OCI-LY1 (cell line): ENCODE measurements around the gene DCTN4.

Experiments
- H2AFZ ChIP-seq: fragments of 200-600 bp; sonication (generic), shearing (Covaris generic); 2 replicates; pipeline ENCODE4 v1.6.0; 2014; ENCODE audit warnings: antibody characterized with exemption, mild to moderate bottlenecking, low read length
- H3F3A ChIP-seq: fragments of 200-600 bp; sonication (generic), shearing (Covaris generic); 2 replicates; pipeline ENCODE4 v1.6.0; 2014; ENCODE audit warnings: mild to moderate bottlenecking, antibody characterized with exemption, low read length, moderate library complexity; ENCODE audit not compliant: insufficient read depth
- H3K27ac ChIP-seq: fragments of 200-600 bp; sonication (generic); 2 replicates; pipeline ENCODE4 v1.5.1; 2014; ENCODE audit warnings: low read length, mixed run types, mild to moderate bottlenecking, low read depth; ENCODE audit not compliant: poor library complexity, severe bottlenecking
- H3K27me3 ChIP-seq: fragments of 200-600 bp; sonication (generic); 2 replicates; pipeline ENCODE4 v1.6.0; 2014; ENCODE audit warnings: antibody characterized with exemption, mild to moderate bottlenecking, low read length, moderate library complexity; ENCODE audit not compliant: insufficient read depth
- H3K36me3 ChIP-seq: fragments of 200-600 bp; sonication (generic); 2 replicates; pipeline ENCODE4 v1.6.1; 2014; ENCODE audit warnings: mild to moderate bottlenecking, antibody characterized with exemption, low read length, moderate library complexity, mixed read lengths; ENCODE audit not compliant: insufficient read depth
- H3K4me1 ChIP-seq: fragments of 200-600 bp; sonication (generic); 2 replicates; pipeline ENCODE4 v1.5.1; 2014; ENCODE audit warnings: mild to moderate bottlenecking, low read length, moderate library complexity; ENCODE audit not compliant: insufficient read depth, severe bottlenecking
- H3K4me2 ChIP-seq: fragments of 200-600 bp; sonication (generic), shearing (Covaris generic); 2 replicates; pipeline ENCODE4 v1.6.1; 2014; ENCODE audit warnings: low read length
- H3K4me3 ChIP-seq: fragments of 200-600 bp; sonication (generic); 2 replicates; pipeline ENCODE4 v1.5.1; 2014; ENCODE audit warnings: low read length, low read depth, mild to moderate bottlenecking, mixed read lengths; ENCODE audit not compliant: poor library complexity, severe bottlenecking
- H3K79me2 ChIP-seq: fragments of 200-600 bp; shearing (Covaris generic); 2 replicates; pipeline ENCODE4 v1.6.1; 2016; ENCODE audit warnings: mixed run types, low read length, mixed read lengths; ENCODE audit not compliant: insufficient read depth
- H3K9ac ChIP-seq: fragments of 200-600 bp; sonication (generic), shearing (Covaris generic); 2 replicates; pipeline ENCODE4 v1.6.1; 2014; ENCODE audit warnings: mild to moderate bottlenecking, low read length, mixed read lengths
- H3K9me2 ChIP-seq: fragments of 200-600 bp; sonication (generic), shearing (Covaris generic); 2 replicates; pipeline ENCODE4 v1.6.1; 2014; ENCODE audit warnings: low read depth, mild to moderate bottlenecking, low read length, mixed read lengths
- H3K9me3 ChIP-seq: fragments of 200-600 bp; shearing (Covaris generic); 2 replicates; pipeline ENCODE4 v1.6.1; 2014; ENCODE audit warnings: low read length, mixed read lengths
- H4K20me1 ChIP-seq: fragments of 200-600 bp; sonication (generic), shearing (Covaris generic); 2 replicates; pipeline ENCODE4 v1.6.0; 2016; ENCODE audit warnings: mild to moderate bottlenecking, low read length; ENCODE audit not compliant: insufficient read depth
- EZH2 ChIP-seq: fragments of 200-600 bp; sonication (generic), shearing (Covaris generic); IDR thresholded peaks from 2 replicates; pipeline ENCODE4 v1.8.0; 2017; ENCODE audit warnings: borderline replicate concordance, mixed run types, mild to moderate bottlenecking, antibody characterized with exemption, low read length, moderate library complexity, mixed read lengths
- TF ChIP-seq, protein P1 (sequence below): fragments of 200-600 bp; sonication (generic), shearing (Covaris generic); IDR thresholded peaks from 2 replicates; pipeline ENCODE4 v1.5.1; 2017; ENCODE audit warnings: mild to moderate bottlenecking, antibody characterized with exemption, low read length, moderate library complexity, mixed read lengths

DCTN4 gene

DNA sequence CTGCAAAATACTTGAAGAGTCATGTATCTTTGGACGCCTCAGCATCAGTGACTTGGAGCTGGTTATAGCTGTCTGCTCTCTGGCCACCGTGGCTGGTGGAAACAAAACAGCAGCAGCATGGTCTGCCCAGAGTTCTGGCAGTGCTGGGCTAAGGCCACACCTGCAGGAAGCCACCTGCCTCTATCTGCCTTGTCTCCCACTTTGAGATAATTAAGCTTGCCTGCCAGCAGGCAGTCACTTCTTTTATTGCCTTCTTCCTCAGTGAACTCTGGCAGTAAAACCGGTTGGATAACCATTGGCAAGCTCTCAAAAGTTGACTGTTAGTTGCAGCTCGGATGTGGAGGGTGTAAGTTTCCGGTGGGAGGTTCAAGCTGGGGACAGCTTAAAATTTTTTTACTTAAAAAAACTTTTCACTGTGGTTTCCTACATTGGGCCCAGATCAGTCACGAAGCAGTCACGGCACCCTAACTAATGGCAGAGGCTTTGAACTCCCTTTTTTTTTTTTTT lies 24.7 kb upstream of the DCTN4 start:
- Histone ChIP-seq H3K27me3 (no peaks in the 10 kb centered on the region), H3K36me3 (no peaks in the 10 kb centered on the region), H3K4me3 (no peak overlapping the region), H3K9ac (no peak overlapping the region), H4K20me1 (no peaks in the 10 kb centered on the region), H3K4me2 (no peak overlapping the region), H3K79me2 (no peaks in the 10 kb centered on the region), H3F3A (no peaks in the 10 kb centered on the region), H2AFZ (no peak overlapping the region), H3K27ac (no peak overlapping the region), H3K4me1 (peaks cover 12% of the 10 kb centered on the region), H3K9me2 (no peaks in the 10 kb centered on the region), H3K9me3 (no peaks in the 10 kb centered on the region)
- no peak for TF ChIP-seq EZH2
- TF ChIP-seq, protein P1, sequence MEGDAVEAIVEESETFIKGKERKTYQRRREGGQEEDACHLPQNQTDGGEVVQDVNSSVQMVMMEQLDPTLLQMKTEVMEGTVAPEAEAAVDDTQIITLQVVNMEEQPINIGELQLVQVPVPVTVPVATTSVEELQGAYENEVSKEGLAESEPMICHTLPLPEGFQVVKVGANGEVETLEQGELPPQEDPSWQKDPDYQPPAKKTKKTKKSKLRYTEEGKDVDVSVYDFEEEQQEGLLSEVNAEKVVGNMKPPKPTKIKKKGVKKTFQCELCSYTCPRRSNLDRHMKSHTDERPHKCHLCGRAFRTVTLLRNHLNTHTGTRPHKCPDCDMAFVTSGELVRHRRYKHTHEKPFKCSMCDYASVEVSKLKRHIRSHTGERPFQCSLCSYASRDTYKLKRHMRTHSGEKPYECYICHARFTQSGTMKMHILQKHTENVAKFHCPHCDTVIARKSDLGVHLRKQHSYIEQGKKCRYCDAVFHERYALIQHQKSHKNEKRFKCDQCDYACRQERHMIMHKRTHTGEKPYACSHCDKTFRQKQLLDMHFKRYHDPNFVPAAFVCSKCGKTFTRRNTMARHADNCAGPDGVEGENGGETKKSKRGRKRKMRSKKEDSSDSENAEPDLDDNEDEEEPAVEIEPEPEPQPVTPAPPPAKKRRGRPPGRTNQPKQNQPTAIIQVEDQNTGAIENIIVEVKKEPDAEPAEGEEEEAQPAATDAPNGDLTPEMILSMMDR = no peak

DNA sequence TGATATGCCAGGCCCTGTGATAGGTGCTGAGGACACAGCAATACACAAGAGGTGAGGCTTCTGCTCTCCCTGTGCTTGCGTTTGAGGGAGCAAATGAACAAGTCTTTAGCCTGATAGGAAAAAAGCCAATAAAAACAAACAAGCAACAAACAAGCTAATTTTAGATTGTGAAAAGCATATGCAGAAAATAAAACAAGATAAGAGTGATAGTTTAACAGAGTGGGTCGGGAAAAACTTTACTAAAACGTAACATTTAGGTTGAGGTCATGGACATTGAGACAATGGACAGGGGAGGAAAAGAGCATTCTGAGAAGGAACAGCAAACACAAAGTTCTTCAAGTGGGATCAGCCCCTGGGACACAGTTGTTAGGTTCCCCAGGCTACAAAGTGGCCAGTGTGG lies 24.0 kb upstream of the DCTN4 start:
- H3K9ac ChIP-seq = no peak overlapping the region

DNA sequence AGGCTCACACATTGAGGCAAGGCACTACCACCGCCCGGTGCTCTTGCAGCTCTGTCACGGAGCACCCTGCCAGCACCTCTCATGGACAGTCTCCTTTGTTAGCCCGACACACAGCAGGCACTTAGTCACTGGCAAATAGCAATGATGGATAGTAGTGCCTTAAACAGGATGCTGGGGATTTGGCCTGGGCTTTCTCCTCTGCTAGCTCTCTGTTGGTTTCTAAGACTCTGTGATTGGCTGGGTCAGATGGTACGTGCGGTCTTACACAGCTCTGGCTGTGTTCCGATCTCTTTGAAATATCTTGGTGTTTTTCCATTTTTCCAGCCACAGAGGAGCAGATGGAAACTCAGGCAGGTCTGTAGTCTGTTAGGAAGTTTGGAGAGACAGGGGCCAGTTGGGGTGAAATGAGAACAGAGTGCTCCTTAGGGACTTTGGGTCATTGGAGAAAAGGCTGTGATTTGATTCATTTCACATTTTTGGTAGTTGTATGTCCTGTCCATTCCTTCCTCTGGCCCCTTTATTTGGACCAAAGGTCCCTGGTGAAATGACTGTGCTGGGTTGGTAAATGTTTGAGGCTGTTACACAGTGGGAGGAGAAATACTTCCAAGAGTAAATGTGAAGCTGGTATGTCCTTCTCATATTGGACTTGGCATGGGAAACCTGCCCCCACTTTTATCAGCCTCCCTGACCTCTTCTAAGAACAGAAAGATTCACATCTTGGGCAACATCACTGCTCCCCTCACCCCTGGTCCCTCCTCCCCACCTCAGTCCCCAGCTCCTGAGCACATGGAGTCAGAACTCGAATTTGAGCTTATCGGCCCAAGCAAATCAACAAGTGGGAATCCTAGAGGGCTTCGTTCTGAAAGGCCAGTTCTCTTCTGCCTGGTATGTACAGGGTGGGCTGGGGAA lies 23.1 kb upstream of the DCTN4 start:
- Histone ChIP-seq H3K36me3 (no peaks in the 10 kb centered on the region), H3K9ac (no peak overlapping the region), H3K27ac (no peak overlapping the region), H3K4me2 (no peak overlapping the region), H3F3A (no peaks in the 10 kb centered on the region), H3K79me2 (no peaks in the 10 kb centered on the region), H3K4me3 (no peak overlapping the region), H3K9me3 (no peaks in the 10 kb centered on the region), H3K9me2 (no peaks in the 10 kb centered on the region), H3K4me1 (peaks cover 12% of the 10 kb centered on the region), H4K20me1 (no peaks in the 10 kb centered on the region), H3K27me3 (no peaks in the 10 kb centered on the region), H2AFZ (no peak overlapping the region)
- TF ChIP-seq, protein P1 = no peak
- no peak for TF ChIP-seq EZH2

More for the DNA sequence above, 24.0 kb upstream of the DCTN4 start:
- Histone ChIP-seq H3K4me1 (peaks cover 12% of the 10 kb centered on the region), H3F3A (no peaks in the 10 kb centered on the region), H3K9me3 (no peaks in the 10 kb centered on the region), H3K79me2 (no peaks in the 10 kb centered on the region), H3K36me3 (no peaks in the 10 kb centered on the region), H3K4me2 (no peak overlapping the region), H4K20me1 (no peaks in the 10 kb centered on the region), H3K4me3 (no peak overlapping the region), H2AFZ (no peak overlapping the region), H3K27ac (no peak overlapping the region), H3K9me2 (no peaks in the 10 kb centered on the region), H3K27me3 (no peaks in the 10 kb centered on the region)
- no peak for TF ChIP-seq EZH2
- TF ChIP-seq, protein P1 = no peak
